ENCODE measurements around the gene CBLN1.

Gene CBLN1

GRCh38 chr16:49324703-49325102, 43.1 kb upstream of the CBLN1 start:
- Histone ChIP-seq H3K9me3 (ENCODE audit: insufficient read depth, low read depth, low read length) (no peaks in the 10 kb centered on the region), H3K4me1 (ENCODE audit: insufficient read depth, low read length, poor library complexity, severe bottlenecking) (no peaks in the 10 kb centered on the region), H3K9ac (ENCODE audit: low read depth, low read length, poor library complexity, severe bottlenecking) (no peak overlapping the region), H4K20me1 (ENCODE audit: insufficient read depth, low read length, poor library complexity, severe bottlenecking) (no peaks in the 10 kb centered on the region), H3K4me2 (ENCODE audit: low read depth, low read length, poor library complexity, severe bottlenecking) (no peak overlapping the region), H3K79me2 (ENCODE audit: insufficient read depth, low read length) (no peaks in the 10 kb centered on the region), H3F3A (ENCODE audit: low read depth) (no peaks in the 10 kb centered on the region), H3K36me3 (ENCODE audit: insufficient read depth, low read length) (no peaks in the 10 kb centered on the region), H2AFZ (ENCODE audit: low read length) (no peak overlapping the region), H3K4me3 (ENCODE audit: low read length, poor library complexity, severe bottlenecking) (no peak overlapping the region), H3K9me2 (replicated peaks; ENCODE audit: low read depth, low read length) (no peaks in the 10 kb centered on the region), H3K27me3 (ENCODE audit: insufficient read depth, low read length, poor library complexity, severe bottlenecking) (no peaks in the 10 kb centered on the region)
- TF ChIP-seq CTCF (conservative IDR thresholded peaks at IDR 0.05; ENCODE audit: low read length): no peak
- no peak for TF ChIP-seq EZH2phosphoT487 (IDR thresholded peaks at IDR 0.05; ENCODE audit: borderline replicate concordance)

DNA sequence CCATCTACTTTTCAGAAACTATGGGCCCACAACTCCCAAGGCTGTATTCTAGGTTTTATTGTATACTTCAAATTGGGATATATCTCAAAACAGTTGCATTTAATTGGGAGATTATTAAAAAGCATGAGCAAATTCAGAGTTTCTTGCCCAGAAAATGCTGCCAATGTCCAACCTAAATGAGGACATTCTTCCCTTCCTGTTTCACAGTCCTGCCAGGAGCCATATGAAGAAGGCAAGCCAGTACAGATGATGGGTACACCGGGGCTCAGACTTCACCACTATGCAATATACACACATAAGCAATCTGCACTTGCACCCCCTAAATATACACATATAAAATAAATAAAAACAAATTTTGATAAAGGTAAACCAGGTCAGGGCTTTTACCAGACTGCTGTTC, 34.0 kb upstream of the CBLN1 start:
- no peak overlapping the region for H3K4me3 ChIP-seq (ENCODE audit: low read length, poor library complexity, severe bottlenecking)
- no peak overlapping the region for H2AFZ ChIP-seq (ENCODE audit: low read length)
- no peaks in the 10 kb centered on the region for H3K79me2 ChIP-seq (ENCODE audit: insufficient read depth, low read length)
- H3K4me2 ChIP-seq (ENCODE audit: low read depth, low read length, poor library complexity, severe bottlenecking): no peak overlapping the region
- H4K20me1 ChIP-seq (ENCODE audit: insufficient read depth, low read length, poor library complexity, severe bottlenecking): no peaks in the 10 kb centered on the region
- H3K9me3 ChIP-seq (ENCODE audit: insufficient read depth, low read depth, low read length): no peaks in the 10 kb centered on the region
- H3K9ac ChIP-seq (ENCODE audit: low read depth, low read length, poor library complexity, severe bottlenecking): no peak overlapping the region
- no peak for TF ChIP-seq CTCF (conservative IDR thresholded peaks at IDR 0.05; ENCODE audit: low read length)
- no peaks in the 10 kb centered on the region for H3K27me3 ChIP-seq (ENCODE audit: insufficient read depth, low read length, poor library complexity, severe bottlenecking)
- no peaks in the 10 kb centered on the region for H3K9me2 ChIP-seq (replicated peaks; ENCODE audit: low read depth, low read length)
- no peaks in the 10 kb centered on the region for H3F3A ChIP-seq (ENCODE audit: low read depth)
- no peaks in the 10 kb centered on the region for H3K36me3 ChIP-seq (ENCODE audit: insufficient read depth, low read length)
- no peaks in the 10 kb centered on the region for H3K4me1 ChIP-seq (ENCODE audit: insufficient read depth, low read length, poor library complexity, severe bottlenecking)

DNA sequence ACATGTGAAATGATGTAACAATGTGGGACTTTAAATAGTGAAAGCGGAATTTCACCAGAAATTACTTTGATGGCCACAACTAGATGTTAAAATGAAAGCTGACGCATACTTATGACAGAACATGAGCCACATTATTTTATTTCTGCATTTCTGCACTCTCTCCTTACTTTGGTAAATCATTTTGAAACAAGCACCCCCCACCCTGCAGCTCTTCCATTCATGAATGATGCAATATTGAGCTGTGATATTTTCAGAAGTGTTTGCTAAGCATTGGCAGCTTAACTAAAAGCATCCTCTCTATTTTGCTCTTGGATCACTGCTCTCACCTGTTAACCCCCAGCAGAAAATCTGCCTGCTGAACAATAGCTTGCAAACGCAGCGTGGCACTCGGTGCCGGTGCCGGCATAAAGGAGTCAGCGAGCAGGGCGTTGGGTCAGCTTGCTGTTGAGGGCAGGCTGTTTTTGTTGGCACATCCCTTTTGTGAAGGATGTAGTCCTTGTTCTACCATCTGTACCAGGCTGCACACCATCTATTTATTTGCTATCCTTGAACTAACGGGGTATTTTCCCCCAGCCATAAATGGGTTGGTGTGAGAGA, 30.8 kb upstream of the CBLN1 start:
- H3K4me1 ChIP-seq (ENCODE audit: insufficient read depth, low read length, poor library complexity, severe bottlenecking): no peaks in the 10 kb centered on the region
- TF ChIP-seq CTCF (conservative IDR thresholded peaks at IDR 0.05; ENCODE audit: low read length) (no peak), EZH2phosphoT487 (IDR thresholded peaks at IDR 0.05; ENCODE audit: borderline replicate concordance) (no peak)
- no peak overlapping the region for H3K4me3 ChIP-seq (ENCODE audit: low read length, poor library complexity, severe bottlenecking)
- H3K9me2 ChIP-seq (replicated peaks; ENCODE audit: low read depth, low read length): no peaks in the 10 kb centered on the region
- no peaks in the 10 kb centered on the region for H3F3A ChIP-seq (ENCODE audit: low read depth)
- no peaks in the 10 kb centered on the region for H3K27me3 ChIP-seq (ENCODE audit: insufficient read depth, low read length, poor library complexity, severe bottlenecking)
- H2AFZ ChIP-seq (ENCODE audit: low read length): no peak overlapping the region
- no peaks in the 10 kb centered on the region for H3K36me3 ChIP-seq (ENCODE audit: insufficient read depth, low read length)
- no peaks in the 10 kb centered on the region for H3K9me3 ChIP-seq (ENCODE audit: insufficient read depth, low read depth, low read length)
- no peaks in the 10 kb centered on the region for H4K20me1 ChIP-seq (ENCODE audit: insufficient read depth, low read length, poor library complexity, severe bottlenecking)
- no peaks in the 10 kb centered on the region for H3K79me2 ChIP-seq (ENCODE audit: insufficient read depth, low read length)
- H3K9ac ChIP-seq (ENCODE audit: low read depth, low read length, poor library complexity, severe bottlenecking): no peak overlapping the region
- H3K4me2 ChIP-seq (ENCODE audit: low read depth, low read length, poor library complexity, severe bottlenecking): no peak overlapping the region

All from Loucy (cell line).